HFFc6 (cell line): ENCODE results near the gene PLEKHG5. TPM values are rescaled to one million over a fixed set of nuclear protein-coding genes. Genes with fewer than 3 reads are reported as not detected.
"Not testable (repeated sequence)": the region's sequence is repeated elsewhere in the genome, so short reads cannot be mapped to it uniquely, and the experiment has no call there.

ENCODE experiments used
- DNase-seq: peaks from one replicate; pipeline ENCODE4 v3.0.0-alpha.2; 2018
- H3K27ac Mint-ChIP-seq: 2 replicates; pipeline ENCODE4 v1.8.0; 2020; ENCODE audit warnings: mild to moderate bottlenecking, mixed read lengths
- H3K27me3 Mint-ChIP-seq: 2 replicates; pipeline ENCODE4 v1.8.0; 2021; ENCODE audit warnings: mild to moderate bottlenecking, moderate library complexity, mixed read lengths; ENCODE audit not compliant: insufficient read depth
- H3K36me3 Mint-ChIP-seq: 2 replicates; pipeline ENCODE4 v1.8.0; 2021; ENCODE audit warnings: low read depth, mixed read lengths
- H3K4me1 Mint-ChIP-seq: 2 replicates; pipeline ENCODE4 v1.8.0; 2020; ENCODE audit warnings: low read depth, mixed read lengths
- H3K4me3 Mint-ChIP-seq: 2 replicates; pipeline ENCODE4 v1.8.0; 2020; ENCODE audit warnings: mild to moderate bottlenecking, moderate library complexity, mixed read lengths
- H3K9me3 Mint-ChIP-seq: 2 replicates; pipeline ENCODE4 v1.8.0; 2020; ENCODE audit warnings: mild to moderate bottlenecking, mixed read lengths
- CTCF ChIP-seq: fragments of 200-600 bp; sonication (generic); IDR thresholded peaks from 2 replicates; pipeline ENCODE4 v1.5.0; 2021; ENCODE audit warnings: antibody characterized with exemption, mild to moderate bottlenecking
- total RNA-seq, 6 experiments: library from RNA; stranded (reverse); fragmentation: NEBNext Ultra II Directional; extraction: Animal tissue kit (Norgen Biotek cat#: 25700); gene quantifications; 2 replicates in 1 of 6; 3 replicates in 5 of 6; pipeline ENCODE4 v1.2.3, GENCODE V29; 2021

The PLEKHG5 gene
- total RNA-seq, 6 experiments from 2014 or later = 6.4 to 7.2 (median 6.6) TPM

GRCh38 chr1:6435547-6435946 lies 55.9 kb downstream of the PLEKHG5 start:
- Mint-ChIP-seq H3K27ac (no peak overlapping the region), H3K36me3 (no peaks in the 10 kb centered on the region), H3K27me3 (peaks cover 34% of the 10 kb centered on the region), H3K9me3 (no peaks in the 10 kb centered on the region), H3K4me3 (no peak overlapping the region), H3K4me1 (peaks cover 5% of the 10 kb centered on the region; the same call in 1 of the 2 replicates)
- no peak for TF ChIP-seq CTCF
- DNase-seq = no peak

DNA sequence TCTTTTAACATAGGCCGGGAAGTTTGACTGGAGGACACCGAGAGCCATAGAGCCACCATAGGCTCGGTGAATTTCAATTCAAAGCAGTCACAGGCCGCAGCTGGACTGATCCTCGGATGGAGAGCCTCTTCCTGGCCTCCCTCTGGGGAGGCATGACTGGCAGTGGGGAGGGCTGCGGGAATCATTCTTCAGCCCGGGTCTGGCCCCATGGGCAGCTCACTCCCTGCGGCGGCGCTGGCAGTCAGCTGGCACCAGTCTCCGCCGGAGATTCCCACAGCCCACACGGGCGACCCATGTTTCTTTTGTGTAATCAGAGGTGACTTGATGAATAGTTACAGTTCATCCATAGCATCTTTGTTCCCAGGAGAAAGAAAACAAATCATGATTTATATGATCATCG lies 56.3 kb downstream of the PLEKHG5 start:
- peaks cover 38% of the 10 kb centered on the region for H3K27me3 Mint-ChIP-seq
- no peak for DNase-seq
- H3K4me3 Mint-ChIP-seq = no peak overlapping the region
- no peak for TF ChIP-seq CTCF
- H3K36me3 Mint-ChIP-seq = no peaks in the 10 kb centered on the region
- H3K27ac Mint-ChIP-seq = no peak overlapping the region
- H3K4me1 Mint-ChIP-seq = peaks cover 5% of the 10 kb centered on the region; the same call in 1 of the 2 replicates
- no peaks in the 10 kb centered on the region for H3K9me3 Mint-ChIP-seq

DNA sequence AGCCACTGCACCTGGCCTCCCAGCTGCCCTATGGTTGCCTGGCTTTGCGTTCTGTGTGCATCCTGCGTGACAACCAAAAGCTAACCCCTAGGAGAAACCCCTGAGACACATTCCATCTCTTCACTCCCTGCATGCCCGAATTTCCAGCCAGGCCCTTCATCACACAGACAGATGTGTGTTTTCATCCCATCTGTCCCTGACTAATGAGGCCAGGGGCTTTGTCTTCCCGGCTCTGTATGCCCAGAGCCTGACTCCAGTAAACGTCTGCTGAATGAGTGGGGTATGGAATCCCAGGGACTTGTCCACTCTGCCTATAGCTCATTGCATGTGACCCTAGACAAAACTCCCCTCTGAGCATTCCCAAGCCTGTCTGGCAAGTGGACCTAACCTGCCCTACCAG lies 57.3 kb downstream of the PLEKHG5 start:
- peaks cover 40% of the 10 kb centered on the region for H3K27me3 Mint-ChIP-seq
- H3K4me1 Mint-ChIP-seq = peaks cover 5% of the 10 kb centered on the region; the same call in 1 of the 2 replicates
- DNase-seq = no peak
- H3K36me3 Mint-ChIP-seq = no peaks in the 10 kb centered on the region
- H3K4me3 Mint-ChIP-seq = no peak overlapping the region
- no peak overlapping the region for H3K27ac Mint-ChIP-seq
- TF ChIP-seq CTCF = no peak
- H3K9me3 Mint-ChIP-seq = no peaks in the 10 kb centered on the region

- not testable (repeated sequence) for H3K36me3 Mint-ChIP-seq, H3K9me3 Mint-ChIP-seq, DNase-seq, H3K27ac Mint-ChIP-seq, H3K4me1 Mint-ChIP-seq, H3K4me3 Mint-ChIP-seq
- peaks cover 37% of the 10 kb centered on the region for H3K27me3 Mint-ChIP-seq
These were observed 59.6 kb downstream of the PLEKHG5 start for GRCh38 chr1:6431645-6432579.

- H3K27me3 Mint-ChIP-seq = peaks cover 41% of the 10 kb centered on the region
- not testable (repeated sequence) for H3K27ac Mint-ChIP-seq, H3K4me3 Mint-ChIP-seq, DNase-seq, H3K36me3 Mint-ChIP-seq, H3K4me1 Mint-ChIP-seq, H3K9me3 Mint-ChIP-seq
These were observed 61.6 kb downstream of the PLEKHG5 start for GRCh38 chr1:6429660-6430411.

GRCh38 chr1:6428453-6428852 lies 63.0 kb downstream of the PLEKHG5 start:
- not testable (repeated sequence) for H3K4me3 Mint-ChIP-seq, DNase-seq, H3K27ac Mint-ChIP-seq, H3K4me1 Mint-ChIP-seq, H3K9me3 Mint-ChIP-seq, H3K36me3 Mint-ChIP-seq
- H3K27me3 Mint-ChIP-seq = peaks cover 44% of the 10 kb centered on the region
